ENCODE results near the gene ZNF117. TPM values are rescaled to one million over a fixed set of nuclear protein-coding genes. Genes with fewer than 3 reads are reported as not detected.

Gene ZNF117
- total and polyA plus RNA-seq, 2 experiments from 2014 or later, result 4.8 to 20.0 TPM

Small RNA genes within 50 kb of the gene (small RNA-seq; reads per million reads assigned to genes)
- not detected for gene RNU6-1229P (ENCODE audit: low replicate concordance)

Other genes with a start within 250 kb of the ZNF117 start
- 64.7 and 68.4 TPM in 2 replicates for gene ZNF138, start 196.6 kb downstream of the ZNF117 start, total RNA-seq (2014; rRNA removed; shearing (Covaris generic))
- gene ZNF138, start 196.6 kb downstream of the ZNF117 start, polyA plus RNA-seq (2016; fragmentation: Nextera tagmentation; extraction: Ambion mirVana), result 38.7 and 48.7 TPM in 2 replicates
- 33.4 and 34.3 TPM in 2 replicates for gene ZNF273, start 87.8 kb downstream of the ZNF117 start, total RNA-seq (2014; rRNA removed; shearing (Covaris generic))
- 14.6 and 16.4 TPM in 2 replicates for gene ZNF273, start 87.8 kb downstream of the ZNF117 start, polyA plus RNA-seq (2016; fragmentation: Nextera tagmentation; extraction: Ambion mirVana)
- 13.8 and 15.3 TPM in 2 replicates for gene ERV3-1, start 15.7 kb upstream of the ZNF117 start, total RNA-seq (2014; rRNA removed; shearing (Covaris generic))
- gene ERV3-1, start 15.7 kb upstream of the ZNF117 start, polyA plus RNA-seq (2016; fragmentation: Nextera tagmentation; extraction: Ambion mirVana), result 20.1 and 26.8 TPM in 2 replicates

Data from GM23338 (cell line).